Measurements from ENCODE around the gene HSPG2.

- TF ChIP-seq POLR2A (IDR thresholded peaks at IDR 0.05): no peak
- TF ChIP-seq CTCF (IDR thresholded peaks at IDR 0.05): no peak
Measured at GRCh38 chr1:21857142-21857839, 79.8 kb downstream of the HSPG2 start.
